AG09309 (cell line): ENCODE results near the gene RASSF4.

Source experiments
- DNase-seq: peaks from one replicate; pipeline ENCODE4 v3.0.0-alpha.2; 2010; ENCODE audit warnings: low read depth
- H3K4me3 ChIP-seq: 2 replicates; pipeline ENCODE4 v1.5.1; 2011; ENCODE audit warnings: mild to moderate bottlenecking, low read depth, low read length, moderate library complexity; ENCODE audit not compliant: control insufficient read depth
- CTCF ChIP-seq: IDR thresholded peaks from 2 replicates; pipeline ENCODE4 v1.5.1; 2011; ENCODE audit warnings: mild to moderate bottlenecking, low read depth, low read length, inconsistent platforms; ENCODE audit not compliant: insufficient read depth, control insufficient read depth; ENCODE audit errors: missing control alignments

RASSF4 gene

DNA sequence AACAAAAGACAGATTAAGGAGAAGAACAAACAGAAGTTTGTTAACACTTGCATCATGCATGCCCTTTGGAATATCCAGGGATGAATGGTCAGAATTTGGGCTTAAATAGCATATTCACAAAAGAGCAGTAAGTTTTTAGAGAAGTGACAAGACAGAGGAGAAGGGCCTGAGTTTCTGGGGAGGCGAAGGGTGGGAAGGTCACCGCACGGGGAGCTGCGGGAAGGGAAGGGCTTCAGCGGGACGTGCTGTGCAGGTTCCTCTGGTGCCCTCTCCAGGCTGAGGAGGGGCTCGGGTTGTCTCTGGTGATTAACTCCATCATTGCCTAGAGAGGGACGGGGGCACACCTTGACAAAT is 30.7 kb downstream of the RASSF4 start:
- no peak overlapping the region for H3K4me3 ChIP-seq
- no peak for DNase-seq
- no peak for TF ChIP-seq CTCF

DNA sequence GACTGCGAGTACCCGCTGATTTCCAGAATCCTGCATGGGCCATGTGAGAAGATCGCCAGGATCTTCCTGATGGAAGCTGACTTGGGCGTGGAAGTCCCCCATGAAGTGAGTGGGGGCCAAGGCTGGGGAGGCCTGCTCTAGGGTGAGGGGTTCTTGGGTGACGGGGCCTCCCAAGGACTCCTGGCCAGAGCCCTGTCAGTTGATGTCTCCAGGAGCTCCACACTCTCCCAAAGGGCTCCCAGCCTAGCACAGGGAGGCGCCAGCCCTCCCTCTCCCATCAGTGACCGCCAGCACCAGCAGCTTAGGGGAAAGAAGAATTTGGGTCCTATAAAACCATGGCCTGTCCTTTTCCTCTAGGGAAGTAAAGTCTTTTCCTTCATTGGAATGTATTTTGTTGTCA is 31.4 kb downstream of the RASSF4 start:
- TF ChIP-seq CTCF = no peak

GRCh38 chr10:44991571-44991970 is 32.0 kb downstream of the RASSF4 start:
- H3K4me3 ChIP-seq = no peak overlapping the region
- TF ChIP-seq CTCF = no peak
- no peak for DNase-seq

More for the DNA sequence above, 31.4 kb downstream of the RASSF4 start:
- DNase-seq = no peak
- no peak overlapping the region for H3K4me3 ChIP-seq

DNA sequence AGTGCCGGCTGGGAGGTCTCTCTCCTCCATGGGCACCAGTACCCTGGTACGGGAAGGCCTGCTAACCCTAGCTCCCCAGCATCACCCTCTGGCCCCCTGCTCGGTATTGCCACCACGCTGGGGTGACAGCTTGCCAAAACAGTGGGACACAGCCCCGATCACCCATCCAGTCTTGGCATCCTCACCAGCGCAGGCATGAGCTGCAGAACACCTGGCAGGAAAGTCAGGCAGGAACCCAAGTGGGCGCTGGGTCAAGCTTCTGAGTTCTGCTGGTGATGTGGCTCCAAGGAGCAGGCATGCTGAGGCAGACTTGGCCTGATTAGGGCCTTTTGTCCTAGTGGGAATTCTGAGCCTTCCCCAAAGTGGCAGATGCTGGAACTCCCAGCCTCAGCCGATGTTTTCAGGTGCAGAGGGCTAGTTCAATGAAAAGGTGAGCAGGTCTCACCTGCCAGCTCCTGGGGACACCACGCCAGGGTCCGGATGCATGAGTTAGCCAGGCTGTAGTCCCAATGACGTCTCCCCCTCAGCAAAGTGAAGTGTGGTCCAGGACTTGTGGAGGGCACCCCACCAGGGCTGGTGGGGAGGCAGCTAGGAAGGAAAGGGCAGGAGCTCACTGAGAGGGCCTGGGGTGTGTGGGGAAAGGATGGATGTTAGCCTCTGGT is 32.6 kb downstream of the RASSF4 start:
- DNase-seq = no peak
- no peak for TF ChIP-seq CTCF
- no peak overlapping the region for H3K4me3 ChIP-seq

- H3K4me3 ChIP-seq = no peak overlapping the region
- DNase-seq = no peak
- no peak for TF ChIP-seq CTCF
Measured at GRCh38 chr10:44992732-44993225, 33.2 kb downstream of the RASSF4 start.

DNA sequence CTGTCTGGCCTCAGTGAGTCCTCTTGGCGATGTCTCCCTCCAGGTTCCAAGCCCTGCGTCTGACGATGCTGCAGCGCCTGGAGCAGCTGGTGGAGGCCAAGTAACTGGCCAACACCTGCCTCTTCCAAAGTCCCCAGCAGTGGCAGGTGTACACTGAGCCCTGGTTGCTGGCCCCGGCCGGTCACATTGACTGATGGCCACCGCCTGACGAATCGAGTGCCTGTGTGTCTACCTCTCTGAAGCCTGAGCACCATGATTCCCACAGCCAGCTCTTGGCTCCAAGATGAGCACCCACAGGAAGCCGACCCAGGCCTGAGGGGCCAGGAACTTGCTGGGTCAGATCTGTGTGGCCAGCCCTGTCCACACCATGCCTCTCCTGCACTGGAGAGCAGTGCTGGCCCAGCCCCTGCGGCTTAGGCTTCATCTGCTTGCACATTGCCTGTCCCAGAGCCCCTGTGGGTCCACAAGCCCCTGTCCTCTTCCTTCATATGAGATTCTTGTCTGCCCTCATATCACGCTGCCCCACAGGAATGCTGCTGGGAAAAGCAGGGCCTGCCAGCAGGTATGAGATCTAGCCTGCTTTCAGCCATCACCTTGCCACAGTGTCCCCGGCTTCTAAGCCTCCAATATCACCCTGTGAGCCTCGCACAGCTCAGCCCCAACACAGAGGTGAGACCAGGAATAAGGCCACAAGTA is 33.8 kb downstream of the RASSF4 start:
- no peak for TF ChIP-seq CTCF
- no peak for DNase-seq
- H3K4me3 ChIP-seq = no peak overlapping the region
